Spleen (tissue), 7 donors: Measurements from ENCODE around the gene KLF7.

Experiments
- POLR2AphosphoS5 ChIP-seq, 3 donors: sonication (generic); formaldehyde crosslinking; IDR thresholded peaks; one replicate each; pipeline ENCODE4 v1.5.1; 2017; ENCODE audit warnings: antibody characterized with exemption in 3 of 3
- TF ChIP-seq, protein P1 (sequence below), 11 experiments: fragments of 200-600 bp in 7 of 11; fragments of 450-650 bp in 4 of 11; sonication (generic) in 4 of 11; IDR thresholded peaks in 8 of 11; conservative IDR thresholded peaks in 3 of 11; 1 replicate in 7 of 11; 2 replicates in 4 of 11; pipeline versions ENCODE4 v1.4.0 to v1.8.0; 2016 to 2021; ENCODE audit warnings: antibody characterized with exemption in 11 of 11, inconsistent platforms in 4 of 11, mild to moderate bottlenecking in 1 of 11
- donor health status: DM: no; HTN: no; CAD: no; lungs with moderate emphysema.
- donor health status: DM: no; HTN: no; CAD: no.
- donor health status: DM: no; HTN: no; CAD: no.

DNA sequence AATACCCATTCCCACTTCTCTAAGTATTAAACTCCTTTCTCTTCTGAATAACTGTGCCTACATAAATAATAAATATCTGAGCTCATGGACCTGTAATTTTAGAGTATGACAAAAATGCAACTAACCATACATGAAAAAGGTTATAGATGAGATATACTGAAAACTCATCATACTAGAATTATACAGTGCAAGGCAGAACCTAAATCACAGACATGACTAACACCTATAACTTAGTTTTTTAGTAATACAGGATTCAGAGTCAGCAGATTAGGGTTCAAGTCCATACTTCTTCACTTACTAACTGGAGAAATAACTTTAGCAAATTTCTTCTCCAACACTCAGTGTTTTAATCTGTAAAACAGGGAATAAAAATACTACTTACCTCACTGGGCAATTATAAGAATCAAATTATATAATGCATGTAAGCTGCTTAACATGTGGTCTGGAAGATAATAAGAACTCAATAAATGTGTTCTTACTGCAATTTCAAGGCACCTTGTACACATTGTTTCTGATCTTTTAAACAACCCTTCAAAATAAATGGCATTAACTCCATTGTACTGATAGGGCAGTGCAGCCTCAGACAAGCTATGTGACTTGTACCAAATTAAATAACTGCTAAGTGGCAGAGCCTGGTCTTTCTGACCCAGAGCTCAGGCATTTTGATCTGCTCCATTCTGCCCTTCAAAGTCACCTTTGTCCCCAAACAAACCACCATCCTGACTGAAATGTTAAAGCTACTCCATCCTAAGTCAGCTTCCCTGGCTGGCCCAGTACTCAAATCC is 39.6 kb upstream of the KLF7 start:
- TF ChIP-seq, protein P1, sequence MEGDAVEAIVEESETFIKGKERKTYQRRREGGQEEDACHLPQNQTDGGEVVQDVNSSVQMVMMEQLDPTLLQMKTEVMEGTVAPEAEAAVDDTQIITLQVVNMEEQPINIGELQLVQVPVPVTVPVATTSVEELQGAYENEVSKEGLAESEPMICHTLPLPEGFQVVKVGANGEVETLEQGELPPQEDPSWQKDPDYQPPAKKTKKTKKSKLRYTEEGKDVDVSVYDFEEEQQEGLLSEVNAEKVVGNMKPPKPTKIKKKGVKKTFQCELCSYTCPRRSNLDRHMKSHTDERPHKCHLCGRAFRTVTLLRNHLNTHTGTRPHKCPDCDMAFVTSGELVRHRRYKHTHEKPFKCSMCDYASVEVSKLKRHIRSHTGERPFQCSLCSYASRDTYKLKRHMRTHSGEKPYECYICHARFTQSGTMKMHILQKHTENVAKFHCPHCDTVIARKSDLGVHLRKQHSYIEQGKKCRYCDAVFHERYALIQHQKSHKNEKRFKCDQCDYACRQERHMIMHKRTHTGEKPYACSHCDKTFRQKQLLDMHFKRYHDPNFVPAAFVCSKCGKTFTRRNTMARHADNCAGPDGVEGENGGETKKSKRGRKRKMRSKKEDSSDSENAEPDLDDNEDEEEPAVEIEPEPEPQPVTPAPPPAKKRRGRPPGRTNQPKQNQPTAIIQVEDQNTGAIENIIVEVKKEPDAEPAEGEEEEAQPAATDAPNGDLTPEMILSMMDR (IDR thresholded peaks at IDR 0.05 in 8 of 11, conservative IDR thresholded peaks at IDR 0.05 in 3 of 11): no peak
- TF ChIP-seq POLR2AphosphoS5 (IDR thresholded peaks at IDR 0.05): no peak
